BLaER1 (cell line): ENCODE data around the gene OR2T11.
"Not testable (repeated sequence)": the region's sequence is repeated elsewhere in the genome, so short reads cannot be mapped to it uniquely, and the experiment has no call there.

ENCODE experiments used
- H3K27ac ChIP-seq: shearing (Covaris generic); formaldehyde crosslinking; 2 replicates; pipeline ENCODE4 v1.8.1; 2022
- H3K27me3 ChIP-seq: shearing (Covaris generic); formaldehyde crosslinking; 2 replicates; pipeline ENCODE4 v1.8.1; 2022
- H3K36me3 ChIP-seq: shearing (Covaris generic); formaldehyde crosslinking; 2 replicates; pipeline ENCODE4 v1.8.1; 2022
- H3K4me1 ChIP-seq: shearing (Covaris generic); formaldehyde crosslinking; 2 replicates; pipeline ENCODE4 v1.8.1; 2022
- H3K4me2 ChIP-seq: shearing (Covaris generic); formaldehyde crosslinking; 2 replicates; pipeline ENCODE4 v1.8.1; 2022
- H3K4me3 ChIP-seq: shearing (Covaris generic); formaldehyde crosslinking; 2 replicates; pipeline ENCODE4 v1.8.1; 2022
- H3K9ac ChIP-seq: shearing (Covaris generic); formaldehyde crosslinking; 2 replicates; pipeline ENCODE4 v1.8.1; 2022
- H3K9me3 ChIP-seq: shearing (Covaris generic); formaldehyde crosslinking; 2 replicates; pipeline ENCODE4 v1.8.1; 2022
- H4K20me1 ChIP-seq: shearing (Covaris generic); formaldehyde crosslinking; 2 replicates; pipeline ENCODE4 v1.8.1; 2022
- Cebpa-rat ChIP-seq: shearing (Covaris generic); IDR thresholded peaks from 2 replicates; pipeline ENCODE4 v1.8.1; 2022

OR2T11 gene

GRCh38 chr1:248576260-248576980 is 58.5 kb downstream of the OR2T11 start:
- no peak overlapping the region for H3K4me2 ChIP-seq
- H4K20me1 ChIP-seq, result no peaks in the 10 kb centered on the region
- no peak overlapping the region for H3K4me3 ChIP-seq
- no peak for TF ChIP-seq Cebpa-rat
- H3K36me3 ChIP-seq, result no peaks in the 10 kb centered on the region
- H3K27me3 ChIP-seq, result no peaks in the 10 kb centered on the region
- H3K9me3 ChIP-seq, result no peaks in the 10 kb centered on the region
- H3K9ac ChIP-seq, result no peak overlapping the region
- no peaks in the 10 kb centered on the region for H3K4me1 ChIP-seq
- no peak overlapping the region for H3K27ac ChIP-seq

GRCh38 chr1:248574657-248575056 is 60.2 kb downstream of the OR2T11 start, which contains the start of gene OR2T34:
OR2T34 (minus strand) TSS chr1:248574757; CDS start chr1:248574757, 0 bp downstream.
- H3K9ac ChIP-seq, H3K36me3 ChIP-seq, H3K9me3 ChIP-seq, H3K27ac ChIP-seq, H3K4me3 ChIP-seq, H4K20me1 ChIP-seq, H3K4me1 ChIP-seq, H3K27me3 ChIP-seq, H3K4me2 ChIP-seq: not testable (repeated sequence)

GRCh38 chr1:248573856-248574255 is 61.0 kb downstream of the OR2T11 start:
- not testable (repeated sequence) for H3K36me3 ChIP-seq, H3K4me3 ChIP-seq, H3K27me3 ChIP-seq, H4K20me1 ChIP-seq, H3K4me1 ChIP-seq, H3K9ac ChIP-seq, H3K27ac ChIP-seq, H3K9me3 ChIP-seq, H3K4me2 ChIP-seq
